H9 (cell line): ENCODE results near the gene APOA1. TPM values are rescaled to one million over a fixed set of nuclear protein-coding genes. Genes with fewer than 3 reads are reported as not detected.

Experiments used
- DNase-seq: peaks from one replicate; pipeline ENCODE4 v3.0.0-alpha.2; 2017
- H2AFZ ChIP-seq: one replicate; pipeline ENCODE4 v1.6.1; 2013; ENCODE audit warnings: mild to moderate bottlenecking, low read length, control low read depth, moderate library complexity
- H2AK5ac ChIP-seq: 2 replicates; pipeline ENCODE4 v1.6.1; 2013; ENCODE audit warnings: low read length, control low read depth, mixed read lengths; ENCODE audit not compliant: insufficient read length
- H2BK120ac ChIP-seq: one replicate; pipeline ENCODE4 v1.6.1; 2013; ENCODE audit warnings: low read depth, mild to moderate bottlenecking, low read length, control low read depth, inconsistent platforms; ENCODE audit not compliant: poor library complexity, severe bottlenecking
- H2BK12ac ChIP-seq: 2 replicates; pipeline ENCODE4 v1.6.1; 2013; ENCODE audit warnings: low read length, control low read depth, mixed read lengths, low read depth; ENCODE audit not compliant: insufficient read length
- H2BK15ac ChIP-seq: 2 replicates; pipeline ENCODE4 v1.6.1; 2013; ENCODE audit warnings: low read depth, low read length, control low read depth
- H2BK20ac ChIP-seq: one replicate; pipeline ENCODE4 v1.6.1; 2013; ENCODE audit warnings: low read depth, mild to moderate bottlenecking, low read length, control low read depth, inconsistent platforms; ENCODE audit not compliant: poor library complexity, severe bottlenecking
- H2BK5ac ChIP-seq: 2 replicates; pipeline ENCODE4 v1.6.1; 2013; ENCODE audit warnings: low read length, control low read depth, mixed read lengths; ENCODE audit not compliant: insufficient read length
- H3K14ac ChIP-seq: 2 replicates; pipeline ENCODE4 v1.6.1; 2013; ENCODE audit warnings: low read length, control low read depth; ENCODE audit not compliant: insufficient read depth
- H3K18ac ChIP-seq: 2 replicates; pipeline ENCODE4 v1.6.1; 2013; ENCODE audit warnings: low read depth, mild to moderate bottlenecking, mixed read lengths, low read length, control low read depth; ENCODE audit not compliant: insufficient read length
- H3K23ac ChIP-seq: 2 replicates; pipeline ENCODE4 v1.6.1; 2013; ENCODE audit warnings: low read length, control low read depth, mixed read lengths, low read depth; ENCODE audit not compliant: insufficient read length
- H3K23me2 ChIP-seq: 2 replicates; pipeline ENCODE4 v1.6.1; 2013; ENCODE audit warnings: low read depth, mild to moderate bottlenecking, mixed read lengths, low read length, control low read depth; ENCODE audit not compliant: insufficient read length, poor library complexity, severe bottlenecking
- H3K27ac ChIP-seq: 2 replicates; pipeline ENCODE4 v1.5.1; 2013; ENCODE audit warnings: low read length, control low read depth, mixed read lengths, low read depth; ENCODE audit not compliant: insufficient read length
- H3K27me3 ChIP-seq: 2 replicates; pipeline ENCODE4 v1.6.1; 2013; ENCODE audit warnings: low read length, control low read depth, inconsistent platforms; ENCODE audit not compliant: insufficient read depth
- H3K4ac ChIP-seq: 2 replicates; pipeline ENCODE4 v1.6.1; 2013; ENCODE audit warnings: low read depth, mild to moderate bottlenecking, control low read depth, inconsistent platforms, low read length, moderate library complexity
- H3K4me1 ChIP-seq: 2 replicates; pipeline ENCODE4 v1.6.1; 2013; ENCODE audit warnings: low read length, control low read depth, inconsistent platforms; ENCODE audit not compliant: insufficient read depth
- H3K4me2 ChIP-seq: 2 replicates; pipeline ENCODE4 v1.6.1; 2013; ENCODE audit warnings: low read length, control low read depth, mixed read lengths; ENCODE audit not compliant: insufficient read length, insufficient read depth
- H3K56ac ChIP-seq: 2 replicates; pipeline ENCODE4 v1.6.1; 2013; ENCODE audit warnings: low read depth, mild to moderate bottlenecking, mixed read lengths, low read length, control low read depth; ENCODE audit not compliant: insufficient read length
- H3K79me1 ChIP-seq: 2 replicates; pipeline ENCODE4 v1.6.1; 2013; ENCODE audit warnings: low read depth, mild to moderate bottlenecking, moderate library complexity, low read length, control low read depth, inconsistent platforms; ENCODE audit not compliant: insufficient read depth, poor library complexity, severe bottlenecking
- H3K79me2 ChIP-seq: 2 replicates; pipeline ENCODE4 v1.6.1; 2013; ENCODE audit warnings: low read length, control low read depth, inconsistent platforms; ENCODE audit not compliant: insufficient read depth
- H3K9ac ChIP-seq: 2 replicates; pipeline ENCODE4 v1.6.1; 2013; ENCODE audit warnings: low read length, control low read depth, mixed read lengths; ENCODE audit not compliant: insufficient read length; ENCODE audit errors: extremely low read depth
- H3K9me3 ChIP-seq: one replicate; pipeline ENCODE4 v1.6.1; 2013; ENCODE audit warnings: low read depth, low read length, inconsistent platforms; ENCODE audit not compliant: control insufficient read depth
- H3T11ph ChIP-seq: one replicate; pipeline ENCODE4 v1.6.1; 2013; ENCODE audit warnings: mild to moderate bottlenecking, low read length, control low read depth, inconsistent platforms
- H4K20me1 ChIP-seq: one replicate; pipeline ENCODE4 v1.6.1; 2013; ENCODE audit not compliant: control insufficient read depth, insufficient read length, insufficient read depth
- H4K5ac ChIP-seq: 2 replicates; pipeline ENCODE4 v1.6.1; 2013; ENCODE audit warnings: low read depth, mild to moderate bottlenecking, mixed read lengths, low read length, control low read depth; ENCODE audit not compliant: insufficient read length
- H4K8ac ChIP-seq: replicated peaks from 2 replicates; pipeline ENCODE4 v1.6.1; 2013; ENCODE audit warnings: low read length, control low read depth, mixed read lengths, low read depth; ENCODE audit not compliant: insufficient read length
- H4K91ac ChIP-seq: 2 replicates; pipeline ENCODE4 v1.6.1; 2013; ENCODE audit warnings: low read depth, mild to moderate bottlenecking, moderate library complexity, mixed read lengths, low read length, control low read depth; ENCODE audit not compliant: insufficient read length
- H3K27ac Mint-ChIP-seq, 3 experiments: 2 replicates in 2 of 3; 3 replicates in 1 of 3; pipeline ENCODE4 v1.8.0; 2020 to 2021; ENCODE audit warnings: mixed read lengths in 3 of 3, mild to moderate bottlenecking in 1 of 3, moderate library complexity in 1 of 3
- H3K27me3 Mint-ChIP-seq: 2 replicates; pipeline ENCODE4 v1.8.0; 2021; ENCODE audit warnings: low read depth, mild to moderate bottlenecking, moderate library complexity, mixed read lengths
- H3K36me3 Mint-ChIP-seq, 3 experiments: 2 replicates in 2 of 3; 3 replicates in 1 of 3; pipeline ENCODE4 v1.8.0; 2020 to 2021; ENCODE audit warnings: low read depth in 3 of 3, mixed read lengths in 3 of 3; ENCODE audit not compliant: insufficient read depth in 1 of 3
- H3K4me1 Mint-ChIP-seq, 2 experiments: 2 replicates each; pipeline ENCODE4 v1.8.0; 2020; ENCODE audit warnings: mixed read lengths in 2 of 2
- H3K4me3 Mint-ChIP-seq, 2 experiments: 2 replicates in 1 of 2; 3 replicates in 1 of 2; pipeline ENCODE4 v1.8.0; 2020 to 2021; ENCODE audit warnings: mild to moderate bottlenecking in 2 of 2, mixed read lengths in 2 of 2, moderate library complexity in 1 of 2
- H3K9me3 Mint-ChIP-seq, 2 experiments: 2 replicates in 1 of 2; 3 replicates in 1 of 2; pipeline ENCODE4 v1.8.0; 2020; ENCODE audit warnings: mild to moderate bottlenecking in 2 of 2, mixed read lengths in 2 of 2, moderate library complexity in 1 of 2
- CTCF ChIP-seq: fragments of 200-600 bp; sonication (generic); conservative IDR thresholded peaks from 3 replicates; pipeline ENCODE4 v1.8.0; 2021; ENCODE audit warnings: antibody characterized with exemption, mild to moderate bottlenecking
- WGBS: extraction: QIAGEN DNeasy Blood & Tissue Kit; methylation state at CpG from one replicate; pipeline ENCODE4 v1.1.7; 2013; ENCODE audit warnings: missing lambda C conversion rate, low lambda C conversion rate, mixed read lengths; ENCODE audit not compliant: insufficient read length; ENCODE audit errors: extremely low coverage; 5-methylcytosine and 5-hydroxymethylcytosine counted together
- total RNA-seq: library from RNA; stranded (reverse); gene quantifications from 2 replicates; pipeline ENCODE4 v1.2.1, GENCODE V29; 2021

The APOA1 gene
- total RNA-seq, 1 experiment from 2014 or later, result 0.68 TPM

- WGBS, result no CpG with 5 or more reads among the region's 4 CpGs
- Histone ChIP-seq H3K79me1 (no peaks in the 10 kb centered on the region), H3K9ac (no peak overlapping the region), H3K9me3 (no peaks in the 10 kb centered on the region), H4K91ac (no peak overlapping the region), H2BK5ac (no peak overlapping the region), H3K79me2 (no peaks in the 10 kb centered on the region), H2BK120ac (no peak overlapping the region), H4K5ac (no peak overlapping the region), H3T11ph (no peak overlapping the region), H2AK5ac (no peak overlapping the region), H3K4ac (no peak overlapping the region), H3K23ac (no peak overlapping the region), H4K8ac (no peak overlapping the region), H3K23me2 (peaks cover 4% of the 10 kb centered on the region), H3K27ac (no peak overlapping the region), H3K4me1 (no peaks in the 10 kb centered on the region), H2BK12ac (no peak overlapping the region), H2BK15ac (no peak overlapping the region), H3K27me3 (no peaks in the 10 kb centered on the region), H3K14ac (no peak overlapping the region), H2BK20ac (no peak overlapping the region), H3K4me2 (no peak overlapping the region), H3K56ac (no peak overlapping the region), H3K18ac (no peak overlapping the region), H2AFZ (no peak overlapping the region), H4K20me1 (no peaks in the 10 kb centered on the region)
- Mint-ChIP-seq H3K36me3 (no peaks in the 10 kb centered on the region), H3K4me3 (no peak overlapping the region), H3K27me3 (peaks cover 12% of the 10 kb centered on the region), H3K27ac (no peak overlapping the region), H3K4me1 (no peaks in the 10 kb centered on the region), H3K9me3 (no peaks in the 10 kb centered on the region; a peak in 1 of 5 replicates)
- no peak for DNase-seq
- TF ChIP-seq CTCF, result no peak
These were observed 25.3 kb downstream of the APOA1 start for GRCh38 chr11:116812109-116812508.
